Vagina (tissue), 2 donors: Measurements from ENCODE around the gene NPAS3. TPM values are rescaled to one million over a fixed set of nuclear protein-coding genes. Genes with fewer than 3 reads are reported as not detected.

Source experiments
- DNase-seq, 2 donors: peaks; one replicate each; pipeline ENCODE4 v3.0.0-alpha.2; 2017; ENCODE audit errors: extremely low spot score in 2 of 2
- H3K27ac ChIP-seq: fragments of 200-600 bp; sonication (generic); one replicate; pipeline ENCODE4 v1.5.1; 2019
- H3K27me3 ChIP-seq: fragments of 200-600 bp; sonication (generic); one replicate; pipeline ENCODE4 v1.5.1; 2019
- H3K36me3 ChIP-seq, 2 donors: fragments of 200-600 bp; sonication (generic); one replicate each; pipeline ENCODE4 v1.5.1; 2017 to 2019
- H3K4me1 ChIP-seq: fragments of 200-600 bp; sonication (generic); one replicate; pipeline ENCODE4 v1.5.1; 2019
- H3K4me3 ChIP-seq, 2 donors: fragments of 200-600 bp; sonication (generic); 1 replicate in 1 of 2; 2 replicates in 1 of 2; pipeline ENCODE4 v1.5.1; 2016 to 2019
- H3K9me3 ChIP-seq: fragments of 200-600 bp; sonication (generic); one replicate; pipeline ENCODE4 v1.5.1; 2019
- POLR2A ChIP-seq, 2 donors: fragments of 450-650 bp; IDR thresholded peaks; one replicate each; pipeline ENCODE4 v1.6.1; 2017; ENCODE audit warnings: antibody characterized with exemption in 2 of 2, mild to moderate bottlenecking in 2 of 2, moderate library complexity in 2 of 2
- POLR2AphosphoS5 ChIP-seq, 2 donors: sonication (generic); formaldehyde crosslinking; IDR thresholded peaks; one replicate each; pipeline ENCODE4 v1.9.0; 2017; ENCODE audit warnings: antibody characterized with exemption in 2 of 2, mild to moderate bottlenecking in 2 of 2, low read depth in 1 of 2; ENCODE audit not compliant: insufficient read depth in 1 of 2
- intact Hi-C: fragments of 100-400 bp; cut with DNase I; formaldehyde crosslinking; loops from one replicate; pipeline ENCODE4 v1.15.1; 2023
- total RNA-seq: library from RNA; depleted of rRNA; stranded (reverse); fragments of >200 nt; gene quantifications from one replicate; pipeline ENCODE4 v1.2.3, GENCODE V29; 2016
- TF ChIP-seq, protein P1 (sequence below), 3 experiments: fragments of 450-650 bp in 2 of 3; fragments of 200-600 bp in 1 of 3; sonication (generic) in 1 of 3; IDR thresholded peaks; one replicate each; pipeline ENCODE4 v1.5.1; 2017 to 2019; ENCODE audit warnings: antibody characterized with exemption in 3 of 3, mild to moderate bottlenecking in 2 of 3, moderate library complexity in 2 of 3

NPAS3 gene
- total RNA-seq, 1 donor from 2014 or later, result 1.2 TPM

DNA sequence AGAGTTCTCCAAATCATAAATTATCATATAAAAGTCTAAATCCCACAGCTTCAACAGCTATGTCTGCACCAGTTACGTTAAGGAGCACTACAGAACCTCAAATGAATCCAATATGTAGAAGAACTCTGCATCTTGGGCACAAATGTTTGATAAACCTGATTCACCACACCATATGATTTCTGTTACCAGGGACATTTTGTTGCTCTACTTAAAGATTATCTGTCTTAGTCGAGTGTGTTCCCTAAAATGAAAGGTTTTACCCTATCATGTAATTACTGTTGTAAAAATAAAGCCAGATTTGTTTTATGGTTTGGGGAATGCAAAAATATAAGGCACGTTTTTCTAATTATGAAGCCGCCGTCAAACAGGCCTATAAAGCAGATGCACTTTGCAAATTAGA is 649.1 kb downstream of the NPAS3 start:
- TF ChIP-seq, protein P1, sequence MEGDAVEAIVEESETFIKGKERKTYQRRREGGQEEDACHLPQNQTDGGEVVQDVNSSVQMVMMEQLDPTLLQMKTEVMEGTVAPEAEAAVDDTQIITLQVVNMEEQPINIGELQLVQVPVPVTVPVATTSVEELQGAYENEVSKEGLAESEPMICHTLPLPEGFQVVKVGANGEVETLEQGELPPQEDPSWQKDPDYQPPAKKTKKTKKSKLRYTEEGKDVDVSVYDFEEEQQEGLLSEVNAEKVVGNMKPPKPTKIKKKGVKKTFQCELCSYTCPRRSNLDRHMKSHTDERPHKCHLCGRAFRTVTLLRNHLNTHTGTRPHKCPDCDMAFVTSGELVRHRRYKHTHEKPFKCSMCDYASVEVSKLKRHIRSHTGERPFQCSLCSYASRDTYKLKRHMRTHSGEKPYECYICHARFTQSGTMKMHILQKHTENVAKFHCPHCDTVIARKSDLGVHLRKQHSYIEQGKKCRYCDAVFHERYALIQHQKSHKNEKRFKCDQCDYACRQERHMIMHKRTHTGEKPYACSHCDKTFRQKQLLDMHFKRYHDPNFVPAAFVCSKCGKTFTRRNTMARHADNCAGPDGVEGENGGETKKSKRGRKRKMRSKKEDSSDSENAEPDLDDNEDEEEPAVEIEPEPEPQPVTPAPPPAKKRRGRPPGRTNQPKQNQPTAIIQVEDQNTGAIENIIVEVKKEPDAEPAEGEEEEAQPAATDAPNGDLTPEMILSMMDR (IDR thresholded peaks at IDR 0.05), result no peak
- no peak for TF ChIP-seq POLR2AphosphoS5 (IDR thresholded peaks at IDR 0.05; ENCODE audit: insufficient read depth in 1 of 2, low read depth in 1 of 2)
- TF ChIP-seq POLR2A (IDR thresholded peaks at IDR 0.05), result no peak
- Histone ChIP-seq H3K4me1 (no peaks in the 10 kb centered on the region), H3K9me3 (no peaks in the 10 kb centered on the region), H3K27me3 (no peaks in the 10 kb centered on the region), H3K27ac (no peak overlapping the region), H3K4me3 (no peak overlapping the region), H3K36me3 (no peaks in the 10 kb centered on the region)
- intact Hi-C loops, result no loop called here
- no peak for DNase-seq

DNA sequence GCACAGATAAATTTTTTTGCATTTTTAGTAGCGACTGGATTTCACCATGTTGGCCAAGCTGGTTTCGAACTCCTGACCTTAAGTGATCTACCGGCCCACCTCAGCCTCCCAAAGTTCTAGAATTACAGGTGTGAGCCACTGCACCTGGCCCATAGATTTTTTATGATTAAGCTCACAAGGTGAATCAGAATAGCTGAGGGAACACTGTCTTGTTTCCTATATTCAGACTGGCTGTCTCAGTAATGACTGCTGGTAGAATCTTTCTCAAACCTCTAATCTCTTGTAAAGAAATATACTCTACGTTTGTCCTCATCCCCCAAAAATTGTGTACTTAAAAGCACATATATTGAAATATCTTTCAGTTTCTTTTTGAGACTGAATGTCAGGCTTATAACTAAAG is 650.1 kb downstream of the NPAS3 start:
- no peak overlapping the region for H3K4me3 ChIP-seq
- no peak overlapping the region for H3K27ac ChIP-seq
- TF ChIP-seq POLR2A (IDR thresholded peaks at IDR 0.05) (no peak), POLR2AphosphoS5 (IDR thresholded peaks at IDR 0.05; ENCODE audit: insufficient read depth in 1 of 2, low read depth in 1 of 2) (no peak)
- TF ChIP-seq, protein P1 (IDR thresholded peaks at IDR 0.05), result no peak
- H3K4me1 ChIP-seq, result no peaks in the 10 kb centered on the region
- no peaks in the 10 kb centered on the region for H3K27me3 ChIP-seq
- DNase-seq, result no peak
- H3K9me3 ChIP-seq, result no peaks in the 10 kb centered on the region
- no peaks in the 10 kb centered on the region for H3K36me3 ChIP-seq
- intact Hi-C loops, result no loop called here

DNA sequence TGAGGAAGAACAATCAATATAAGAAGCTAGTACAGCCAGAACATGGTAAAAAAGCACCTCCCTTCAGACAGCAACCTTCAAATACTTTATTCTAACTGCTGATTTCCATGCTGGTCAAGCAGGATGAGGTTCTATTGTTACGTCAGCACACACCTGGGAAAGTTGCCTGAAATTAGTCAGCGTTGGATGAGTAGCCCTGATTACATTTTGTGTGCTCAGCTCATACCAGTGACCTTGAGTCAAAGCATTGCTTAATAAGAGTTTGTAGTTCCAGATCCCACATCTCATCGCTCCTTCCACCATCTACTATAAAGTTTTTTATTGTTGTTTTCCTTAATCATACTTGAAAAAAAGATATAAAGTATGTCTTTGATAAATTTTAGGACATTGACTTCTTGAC is 650.7 kb downstream of the NPAS3 start:
- H3K27me3 ChIP-seq, result no peaks in the 10 kb centered on the region
- peak; percentile 24 to 26 for TF ChIP-seq POLR2AphosphoS5 (IDR thresholded peaks at IDR 0.05; ENCODE audit: insufficient read depth in 1 of 2, low read depth in 1 of 2)
- TF ChIP-seq, protein P1 (IDR thresholded peaks at IDR 0.05), result no peak
- DNase-seq, result peak in 1 of 2 donors; percentile 89

DNA sequence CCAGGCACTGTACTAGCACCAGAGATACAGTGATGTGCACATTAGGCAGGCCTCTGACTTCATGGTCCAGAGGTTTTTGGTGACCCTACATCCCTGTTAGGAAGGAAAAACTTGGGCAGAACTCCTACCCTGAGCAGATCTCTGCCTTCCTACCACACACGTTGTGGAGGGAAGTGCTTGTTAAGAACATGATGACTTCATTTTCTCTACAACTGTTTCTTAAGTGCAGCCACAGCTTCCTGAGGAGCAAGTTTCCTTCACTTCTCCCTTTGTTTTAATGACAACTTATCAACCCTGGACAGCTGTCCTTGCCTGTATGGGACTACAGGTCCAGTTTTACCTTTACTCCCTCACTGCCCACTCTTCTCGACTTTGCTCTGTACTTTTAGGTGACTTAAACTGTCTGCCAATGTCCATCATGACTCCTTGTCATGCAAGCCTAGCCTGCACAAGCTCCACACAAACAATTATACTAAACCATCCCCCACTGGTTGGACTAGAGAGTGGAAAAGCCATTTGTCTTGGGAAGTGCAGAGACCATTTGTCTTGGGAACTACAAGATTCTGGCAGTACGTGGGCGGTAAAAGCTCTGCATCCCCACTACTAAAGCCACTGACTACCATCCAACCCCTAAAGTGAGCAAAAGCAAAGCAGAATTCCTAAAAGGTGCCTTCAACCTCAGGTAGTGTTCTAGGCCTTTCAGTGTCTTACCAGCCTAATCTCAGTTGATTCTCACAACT is 652.4 kb downstream of the NPAS3 start:
- Histone ChIP-seq H3K36me3 (no peaks in the 10 kb centered on the region), H3K4me3 (no peak overlapping the region), H3K27ac (no peak overlapping the region), H3K9me3 (no peaks in the 10 kb centered on the region), H3K4me1 (no peaks in the 10 kb centered on the region), H3K27me3 (no peaks in the 10 kb centered on the region)
- intact Hi-C loops, result no loop called here
- TF ChIP-seq, protein P1 (IDR thresholded peaks at IDR 0.05), result no peak
- no peak for TF ChIP-seq POLR2AphosphoS5 (IDR thresholded peaks at IDR 0.05; ENCODE audit: insufficient read depth in 1 of 2, low read depth in 1 of 2)
- TF ChIP-seq POLR2A (IDR thresholded peaks at IDR 0.05), result no peak
- no peak for DNase-seq

More for the DNA sequence above, 650.7 kb downstream of the NPAS3 start:
- intact Hi-C loops, result no loop called here
- H3K36me3 ChIP-seq, result no peaks in the 10 kb centered on the region
- H3K4me3 ChIP-seq, result no peak overlapping the region
- H3K4me1 ChIP-seq, result no peaks in the 10 kb centered on the region
- H3K27ac ChIP-seq, result no peak overlapping the region
- H3K9me3 ChIP-seq, result no peaks in the 10 kb centered on the region

DNA sequence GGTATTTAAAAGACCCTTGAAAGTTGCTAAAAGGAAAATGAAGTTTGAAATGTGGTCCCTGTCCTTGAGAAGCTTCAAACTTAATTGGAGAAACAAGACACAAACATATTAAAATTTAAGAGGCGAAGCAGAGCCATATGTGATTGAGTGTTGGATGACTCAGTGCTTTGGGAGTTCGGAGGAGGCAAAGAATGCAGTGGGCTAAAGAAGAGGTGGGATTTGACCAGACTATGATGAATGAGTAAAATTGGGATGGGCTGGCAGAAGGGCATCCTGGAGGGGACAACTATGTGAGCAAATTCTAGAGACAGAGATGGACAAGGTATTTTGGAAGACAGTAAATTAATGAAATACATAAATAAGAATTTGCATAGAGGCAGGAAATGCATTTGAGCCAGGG is 653.6 kb downstream of the NPAS3 start:
- Histone ChIP-seq H3K4me1 (no peaks in the 10 kb centered on the region), H3K27ac (no peak overlapping the region), H3K4me3 (no peak overlapping the region), H3K36me3 (no peaks in the 10 kb centered on the region), H3K9me3 (no peaks in the 10 kb centered on the region), H3K27me3 (no peaks in the 10 kb centered on the region)
- intact Hi-C loops, result no loop called here
- DNase-seq, result no peak
- no peak for TF ChIP-seq POLR2AphosphoS5 (IDR thresholded peaks at IDR 0.05; ENCODE audit: insufficient read depth in 1 of 2, low read depth in 1 of 2)
- TF ChIP-seq, protein P1 (IDR thresholded peaks at IDR 0.05), result no peak
- TF ChIP-seq POLR2A (IDR thresholded peaks at IDR 0.05), result no peak
